GM12878 (cell line): Measurements from ENCODE around the gene PC. TPM values are rescaled to one million over a fixed set of nuclear protein-coding genes. Genes with fewer than 3 reads are reported as not detected.

Experiments used
- E2F8 ChIP-seq: fragments of 450-650 bp; IDR thresholded peaks from 2 replicates; pipeline ENCODE4 v1.6.1; 2018; ENCODE audit warnings: mild to moderate bottlenecking, low read depth, moderate library complexity; ENCODE audit not compliant: partially characterized antibody
- IRF3 ChIP-seq: fragments of 450-650 bp; IDR thresholded peaks from 2 replicates; pipeline ENCODE4 v1.6.1; 2014; ENCODE audit warnings: mild to moderate bottlenecking
- IRF4 ChIP-seq: IDR thresholded peaks from 2 replicates; pipeline ENCODE4 v1.6.1; 2011; ENCODE audit warnings: low read depth, low read length
- PKNOX1 ChIP-seq: fragments of 450-650 bp; IDR thresholded peaks from 2 replicates; pipeline ENCODE4 v1.6.1; 2016; ENCODE audit warnings: mild to moderate bottlenecking
- SMAD1 ChIP-seq: fragments of 450-650 bp; IDR thresholded peaks from 2 replicates; pipeline ENCODE4 v1.6.1; 2018; ENCODE audit warnings: mild to moderate bottlenecking, low read depth; ENCODE audit not compliant: partially characterized antibody
- SMARCA5 ChIP-seq: fragments of 450-650 bp; IDR thresholded peaks from 2 replicates; pipeline ENCODE4 v1.6.1; 2017; ENCODE audit warnings: mild to moderate bottlenecking
- polyA plus RNA-seq, 11 experiments: library from polyadenylated mRNA; depleted of rRNA in 4 of 11; unstranded in 6 of 11; stranded (reverse) in 5 of 11; fragments of >200 nt; fragmentation: Nextera tagmentation in 4 of 11; fragmentation: Illumina TruSeq in 1 of 11; extraction: Ambion mirVana in 4 of 11; extraction: Trizol in 1 of 11; gene quantifications; 1 replicate in 1 of 11; 2 replicates in 10 of 11; pipeline versions ENCODE4 v1.2.1 to v1.2.3, GENCODE V29; 2011 to 2016; ENCODE audit warnings: inconsistent platforms in 2 of 11, missing spikeins in 2 of 11, low read depth in 1 of 11
- total RNA-seq, 4 experiments: library from RNA; depleted of rRNA in 3 of 4; stranded (reverse); fragments of >200 nt in 3 of 4; fragmentation: Illumina TruSeq in 1 of 4; extraction: Trizol in 1 of 4; gene quantifications; 2 replicates each; pipeline versions ENCODE4 v1.2.1 to v1.2.3, GENCODE V29; 2013 to 2021

PC gene
- total and polyA plus RNA-seq, 10 of the 15 experiments (the other 5 are each of a cell fraction or from before 2014, with no cell fraction given): 0.22 to 10.3 (median 4.5) TPM

- TF ChIP-seq IRF3 (no peak), E2F8 (no peak), SMAD1 (no peak), IRF4 (no peak), PKNOX1 (no peak), SMARCA5 (no peak)
Measured at GRCh38 chr11:66853242-66854229, 104.6 kb downstream of the PC start (continued).
